DOHH2 (cell line): ENCODE measurements around the gene MYO1B.

Experiments
- H3F3A ChIP-seq: fragments of 200-600 bp; sonication (generic), shearing (Covaris generic); 2 replicates; pipeline ENCODE4 v1.6.0; 2016; ENCODE audit warnings: antibody characterized with exemption, mild to moderate bottlenecking; ENCODE audit not compliant: control insufficient read depth, insufficient read depth
- H3K27ac ChIP-seq: fragments of 200-600 bp; sonication (generic); 2 replicates; pipeline ENCODE4 v1.5.1; 2014; ENCODE audit warnings: low read depth, mild to moderate bottlenecking, low read length, moderate library complexity
- H3K27me3 ChIP-seq: fragments of 200-600 bp; sonication (generic); 2 replicates; pipeline ENCODE4 v1.6.1; 2014; ENCODE audit warnings: mild to moderate bottlenecking, low read length, mixed read lengths; ENCODE audit not compliant: control insufficient read depth
- H3K36me3 ChIP-seq: fragments of 200-600 bp; sonication (generic); 2 replicates; pipeline ENCODE4 v1.6.1; 2014; ENCODE audit warnings: mild to moderate bottlenecking, low read length, moderate library complexity, mixed read lengths; ENCODE audit not compliant: control insufficient read depth
- H3K4me1 ChIP-seq: fragments of 200-600 bp; sonication (generic); 2 replicates; pipeline ENCODE4 v1.6.1; 2014; ENCODE audit warnings: mild to moderate bottlenecking, low read length, mixed read lengths; ENCODE audit not compliant: control insufficient read depth
- H3K4me2 ChIP-seq: fragments of 200-600 bp; sonication (generic); 2 replicates; pipeline ENCODE4 v1.6.0; 2014; ENCODE audit warnings: mild to moderate bottlenecking, low read length, moderate library complexity
- H3K4me3 ChIP-seq: fragments of 200-600 bp; sonication (generic); 2 replicates; pipeline ENCODE4 v1.5.1; 2014; ENCODE audit warnings: mild to moderate bottlenecking, low read length, mixed read lengths
- H3K79me2 ChIP-seq: fragments of 200-600 bp; sonication (generic); 2 replicates; pipeline ENCODE4 v1.6.1; 2014; ENCODE audit warnings: mild to moderate bottlenecking, low read length, mixed read lengths; ENCODE audit not compliant: control insufficient read depth
- H3K9me2 ChIP-seq: fragments of 200-600 bp; sonication (generic); replicated peaks from 2 replicates; pipeline ENCODE4 v1.6.1; 2014; ENCODE audit warnings: mild to moderate bottlenecking, low read length, mixed read lengths; ENCODE audit not compliant: control insufficient read depth
- H3K9me3 ChIP-seq: fragments of 200-600 bp; sonication (generic); 2 replicates; pipeline ENCODE4 v1.6.1; 2014; ENCODE audit warnings: antibody characterized with exemption, low read length, mixed read lengths; ENCODE audit not compliant: control insufficient read depth, insufficient read depth
- H4K20me1 ChIP-seq: fragments of 200-600 bp; sonication (generic); 2 replicates; pipeline ENCODE4 v1.6.0; 2014; ENCODE audit warnings: low read depth, mild to moderate bottlenecking, antibody characterized with exemption, low read length, moderate library complexity; ENCODE audit not compliant: control insufficient read depth, insufficient read depth
- CTCF ChIP-seq: fragments of 200-600 bp; sonication (generic); IDR thresholded peaks from one replicate; pipeline ENCODE4 v1.5.1; 2014; ENCODE audit warnings: antibody characterized with exemption, mild to moderate bottlenecking, low read depth, low read length; ENCODE audit not compliant: poor library complexity, severe bottlenecking
- EZH2phosphoT487 ChIP-seq: fragments of 200-600 bp; sonication (generic); IDR thresholded peaks from 2 replicates; pipeline ENCODE4 v1.6.1; 2017; ENCODE audit warnings: borderline replicate concordance, mild to moderate bottlenecking, antibody characterized with exemption, low read length, moderate library complexity, mixed read lengths

MYO1B gene

DNA sequence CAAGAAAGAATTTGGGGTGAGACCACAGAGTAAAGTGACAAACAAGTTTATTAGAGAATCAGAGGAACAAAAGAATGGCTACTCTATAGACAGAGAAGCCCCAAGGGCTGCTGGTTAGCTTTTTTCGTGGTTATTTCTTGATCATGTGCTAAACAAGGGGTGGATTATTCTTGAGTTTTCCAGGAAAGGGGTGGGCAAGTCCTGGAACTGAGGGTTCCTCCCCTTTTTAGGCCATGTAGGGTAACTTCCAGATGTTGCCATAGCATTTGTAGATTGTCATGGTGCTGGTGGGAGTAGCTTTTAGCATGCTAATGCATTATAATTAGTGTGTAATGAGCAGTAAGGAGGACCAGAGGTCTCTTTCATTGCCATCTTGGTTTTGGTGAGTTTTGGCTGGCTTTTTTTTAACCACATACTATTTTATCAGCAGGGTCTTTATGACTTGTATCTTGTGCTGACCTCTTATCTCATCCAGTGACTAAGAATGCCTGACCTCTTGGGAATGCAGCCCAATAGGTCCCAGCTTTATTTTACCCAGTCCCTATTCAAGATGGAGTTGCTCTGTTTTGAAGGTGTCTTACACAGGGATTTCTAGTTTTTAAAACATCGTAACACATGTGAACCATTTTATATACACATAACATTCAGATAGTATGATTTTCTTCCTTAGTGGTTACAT is 77.8 kb downstream of the MYO1B start:
- no peaks in the 10 kb centered on the region; the same call in 1 of the 2 replicates for H3K27me3 ChIP-seq
- no peaks in the 10 kb centered on the region for H3K36me3 ChIP-seq
- TF ChIP-seq CTCF (no peak), EZH2phosphoT487 (no peak)
- no peaks in the 10 kb centered on the region for H3F3A ChIP-seq
- H4K20me1 ChIP-seq, result no peaks in the 10 kb centered on the region
- no peaks in the 10 kb centered on the region for H3K79me2 ChIP-seq
- no peaks in the 10 kb centered on the region for H3K9me3 ChIP-seq
- no peak overlapping the region for H3K27ac ChIP-seq
- H3K4me3 ChIP-seq, result no peak overlapping the region
- H3K9me2 ChIP-seq, result no peaks in the 10 kb centered on the region
- no peak overlapping the region for H3K4me2 ChIP-seq
- no peaks in the 10 kb centered on the region for H3K4me1 ChIP-seq

DNA sequence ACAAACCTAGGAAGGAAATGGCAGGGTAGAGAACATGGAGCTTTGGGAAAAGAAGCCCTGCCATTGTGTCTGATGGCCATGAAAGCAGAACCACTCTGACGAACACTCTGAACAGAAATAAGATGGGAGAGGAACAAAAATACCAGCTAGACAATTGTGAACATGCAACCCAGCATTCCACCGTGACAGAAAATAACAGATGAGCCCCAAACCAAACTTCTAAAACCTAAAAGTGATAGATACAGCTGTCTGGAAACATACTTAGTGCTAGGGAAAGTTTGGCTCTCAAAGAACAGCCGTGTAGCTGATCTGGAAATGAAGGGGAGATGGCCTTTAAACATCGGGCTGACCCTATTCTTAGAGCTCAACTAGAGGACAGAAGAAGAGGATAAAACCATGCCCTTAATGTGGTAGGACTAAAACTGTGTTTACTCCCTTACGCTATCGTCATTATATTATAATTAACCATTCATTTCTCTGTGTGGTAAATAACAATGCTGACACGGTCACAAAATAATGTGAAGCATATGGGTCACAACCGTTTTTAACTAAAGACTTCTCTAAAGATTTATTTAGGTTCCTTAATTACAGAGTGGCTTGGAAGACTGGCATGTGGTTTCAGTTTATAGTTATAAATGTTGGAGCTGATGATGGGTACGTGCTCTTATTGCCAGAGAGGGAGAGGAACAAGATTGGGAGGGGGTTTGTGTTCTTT is 80.6 kb downstream of the MYO1B start:
- Histone ChIP-seq H3K4me1 (no peaks in the 10 kb centered on the region), H3K36me3 (no peaks in the 10 kb centered on the region), H3K27ac (no peak overlapping the region), H3K9me3 (no peaks in the 10 kb centered on the region), H3K9me2 (no peaks in the 10 kb centered on the region), H3K79me2 (no peaks in the 10 kb centered on the region), H3K4me3 (no peak overlapping the region), H4K20me1 (no peaks in the 10 kb centered on the region), H3K4me2 (no peak overlapping the region), H3F3A (no peaks in the 10 kb centered on the region), H3K27me3 (no peaks in the 10 kb centered on the region)
- no peak for TF ChIP-seq CTCF
- TF ChIP-seq EZH2phosphoT487, result no peak

GRCh38 chr2:191327484-191327883 is 82.3 kb downstream of the MYO1B start:
- Histone ChIP-seq H3K27me3 (no peaks in the 10 kb centered on the region), H3K9me3 (no peaks in the 10 kb centered on the region), H3K4me1 (no peaks in the 10 kb centered on the region), H3K27ac (no peak overlapping the region), H3K79me2 (no peaks in the 10 kb centered on the region), H3K4me2 (no peak overlapping the region), H3K9me2 (no peaks in the 10 kb centered on the region), H3K36me3 (no peaks in the 10 kb centered on the region), H3F3A (no peaks in the 10 kb centered on the region), H4K20me1 (no peaks in the 10 kb centered on the region), H3K4me3 (no peak overlapping the region)
- TF ChIP-seq CTCF (no peak), EZH2phosphoT487 (no peak)
